H9 (cell line): ENCODE data around the gene SLC7A1. TPM values are rescaled to one million over a fixed set of nuclear protein-coding genes. Genes with fewer than 3 reads are reported as not detected.

Experiments
- DNase-seq: peaks from one replicate; pipeline ENCODE4 v3.0.0-alpha.2; 2017
- H2AFZ ChIP-seq: one replicate; pipeline ENCODE4 v1.6.1; 2013; ENCODE audit warnings: mild to moderate bottlenecking, low read length, control low read depth, moderate library complexity
- H2AK5ac ChIP-seq: 2 replicates; pipeline ENCODE4 v1.6.1; 2013; ENCODE audit warnings: low read length, control low read depth, mixed read lengths; ENCODE audit not compliant: insufficient read length
- H2BK120ac ChIP-seq: one replicate; pipeline ENCODE4 v1.6.1; 2013; ENCODE audit warnings: low read depth, mild to moderate bottlenecking, low read length, control low read depth, inconsistent platforms; ENCODE audit not compliant: poor library complexity, severe bottlenecking
- H2BK12ac ChIP-seq: 2 replicates; pipeline ENCODE4 v1.6.1; 2013; ENCODE audit warnings: low read length, control low read depth, mixed read lengths, low read depth; ENCODE audit not compliant: insufficient read length
- H2BK15ac ChIP-seq: 2 replicates; pipeline ENCODE4 v1.6.1; 2013; ENCODE audit warnings: low read depth, low read length, control low read depth
- H2BK20ac ChIP-seq: one replicate; pipeline ENCODE4 v1.6.1; 2013; ENCODE audit warnings: low read depth, mild to moderate bottlenecking, low read length, control low read depth, inconsistent platforms; ENCODE audit not compliant: poor library complexity, severe bottlenecking
- H2BK5ac ChIP-seq: 2 replicates; pipeline ENCODE4 v1.6.1; 2013; ENCODE audit warnings: low read length, control low read depth, mixed read lengths; ENCODE audit not compliant: insufficient read length
- H3K14ac ChIP-seq: 2 replicates; pipeline ENCODE4 v1.6.1; 2013; ENCODE audit warnings: low read length, control low read depth; ENCODE audit not compliant: insufficient read depth
- H3K18ac ChIP-seq: 2 replicates; pipeline ENCODE4 v1.6.1; 2013; ENCODE audit warnings: low read depth, mild to moderate bottlenecking, mixed read lengths, low read length, control low read depth; ENCODE audit not compliant: insufficient read length
- H3K23ac ChIP-seq: 2 replicates; pipeline ENCODE4 v1.6.1; 2013; ENCODE audit warnings: low read length, control low read depth, mixed read lengths, low read depth; ENCODE audit not compliant: insufficient read length
- H3K23me2 ChIP-seq: 2 replicates; pipeline ENCODE4 v1.6.1; 2013; ENCODE audit warnings: low read depth, mild to moderate bottlenecking, mixed read lengths, low read length, control low read depth; ENCODE audit not compliant: insufficient read length, poor library complexity, severe bottlenecking
- H3K27ac ChIP-seq: 2 replicates; pipeline ENCODE4 v1.5.1; 2013; ENCODE audit warnings: low read length, control low read depth, mixed read lengths, low read depth; ENCODE audit not compliant: insufficient read length
- H3K27me3 ChIP-seq: 2 replicates; pipeline ENCODE4 v1.6.1; 2013; ENCODE audit warnings: low read length, control low read depth, inconsistent platforms; ENCODE audit not compliant: insufficient read depth
- H3K4ac ChIP-seq: 2 replicates; pipeline ENCODE4 v1.6.1; 2013; ENCODE audit warnings: low read depth, mild to moderate bottlenecking, control low read depth, inconsistent platforms, low read length, moderate library complexity
- H3K4me1 ChIP-seq: 2 replicates; pipeline ENCODE4 v1.6.1; 2013; ENCODE audit warnings: low read length, control low read depth, inconsistent platforms; ENCODE audit not compliant: insufficient read depth
- H3K4me2 ChIP-seq: 2 replicates; pipeline ENCODE4 v1.6.1; 2013; ENCODE audit warnings: low read length, control low read depth, mixed read lengths; ENCODE audit not compliant: insufficient read length, insufficient read depth
- H3K56ac ChIP-seq: 2 replicates; pipeline ENCODE4 v1.6.1; 2013; ENCODE audit warnings: low read depth, mild to moderate bottlenecking, mixed read lengths, low read length, control low read depth; ENCODE audit not compliant: insufficient read length
- H3K79me1 ChIP-seq: 2 replicates; pipeline ENCODE4 v1.6.1; 2013; ENCODE audit warnings: low read depth, mild to moderate bottlenecking, moderate library complexity, low read length, control low read depth, inconsistent platforms; ENCODE audit not compliant: insufficient read depth, poor library complexity, severe bottlenecking
- H3K79me2 ChIP-seq: 2 replicates; pipeline ENCODE4 v1.6.1; 2013; ENCODE audit warnings: low read length, control low read depth, inconsistent platforms; ENCODE audit not compliant: insufficient read depth
- H3K9ac ChIP-seq: 2 replicates; pipeline ENCODE4 v1.6.1; 2013; ENCODE audit warnings: low read length, control low read depth, mixed read lengths; ENCODE audit not compliant: insufficient read length; ENCODE audit errors: extremely low read depth
- H3K9me3 ChIP-seq: one replicate; pipeline ENCODE4 v1.6.1; 2013; ENCODE audit warnings: low read depth, low read length, inconsistent platforms; ENCODE audit not compliant: control insufficient read depth
- H3T11ph ChIP-seq: one replicate; pipeline ENCODE4 v1.6.1; 2013; ENCODE audit warnings: mild to moderate bottlenecking, low read length, control low read depth, inconsistent platforms
- H4K20me1 ChIP-seq: one replicate; pipeline ENCODE4 v1.6.1; 2013; ENCODE audit not compliant: control insufficient read depth, insufficient read length, insufficient read depth
- H4K5ac ChIP-seq: 2 replicates; pipeline ENCODE4 v1.6.1; 2013; ENCODE audit warnings: low read depth, mild to moderate bottlenecking, mixed read lengths, low read length, control low read depth; ENCODE audit not compliant: insufficient read length
- H4K8ac ChIP-seq: replicated peaks from 2 replicates; pipeline ENCODE4 v1.6.1; 2013; ENCODE audit warnings: low read length, control low read depth, mixed read lengths, low read depth; ENCODE audit not compliant: insufficient read length
- H4K91ac ChIP-seq: 2 replicates; pipeline ENCODE4 v1.6.1; 2013; ENCODE audit warnings: low read depth, mild to moderate bottlenecking, moderate library complexity, mixed read lengths, low read length, control low read depth; ENCODE audit not compliant: insufficient read length
- H3K27ac Mint-ChIP-seq, 3 experiments: 2 replicates in 2 of 3; 3 replicates in 1 of 3; pipeline ENCODE4 v1.8.0; 2020 to 2021; ENCODE audit warnings: mixed read lengths in 3 of 3, mild to moderate bottlenecking in 1 of 3, moderate library complexity in 1 of 3
- H3K27me3 Mint-ChIP-seq: 2 replicates; pipeline ENCODE4 v1.8.0; 2021; ENCODE audit warnings: low read depth, mild to moderate bottlenecking, moderate library complexity, mixed read lengths
- H3K36me3 Mint-ChIP-seq, 3 experiments: 2 replicates in 2 of 3; 3 replicates in 1 of 3; pipeline ENCODE4 v1.8.0; 2020 to 2021; ENCODE audit warnings: low read depth in 3 of 3, mixed read lengths in 3 of 3; ENCODE audit not compliant: insufficient read depth in 1 of 3
- H3K4me1 Mint-ChIP-seq, 2 experiments: 2 replicates each; pipeline ENCODE4 v1.8.0; 2020; ENCODE audit warnings: mixed read lengths in 2 of 2
- H3K4me3 Mint-ChIP-seq, 2 experiments: 2 replicates in 1 of 2; 3 replicates in 1 of 2; pipeline ENCODE4 v1.8.0; 2020 to 2021; ENCODE audit warnings: mild to moderate bottlenecking in 2 of 2, mixed read lengths in 2 of 2, moderate library complexity in 1 of 2
- H3K9me3 Mint-ChIP-seq, 2 experiments: 2 replicates in 1 of 2; 3 replicates in 1 of 2; pipeline ENCODE4 v1.8.0; 2020; ENCODE audit warnings: mild to moderate bottlenecking in 2 of 2, mixed read lengths in 2 of 2, moderate library complexity in 1 of 2
- CTCF ChIP-seq: fragments of 200-600 bp; sonication (generic); conservative IDR thresholded peaks from 3 replicates; pipeline ENCODE4 v1.8.0; 2021; ENCODE audit warnings: antibody characterized with exemption, mild to moderate bottlenecking
- total RNA-seq: library from RNA; stranded (reverse); gene quantifications from 2 replicates; pipeline ENCODE4 v1.2.1, GENCODE V29; 2021

SLC7A1 gene
- total RNA-seq, 1 experiment from 2014 or later, result 109 TPM

- Histone ChIP-seq H3K4me2 (no peak overlapping the region), H3K14ac (no peak overlapping the region), H3K27me3 (no peaks in the 10 kb centered on the region), H2BK12ac (no peak overlapping the region), H4K91ac (no peak overlapping the region), H2BK20ac (no peak overlapping the region), H3K9ac (no peak overlapping the region), H3K56ac (no peak overlapping the region), H3K23ac (no peak overlapping the region), H3K9me3 (no peaks in the 10 kb centered on the region), H3K79me1 (peaks cover 13% of the 10 kb centered on the region), H2AFZ (no peak overlapping the region), H3K23me2 (no peaks in the 10 kb centered on the region), H4K20me1 (no peaks in the 10 kb centered on the region), H4K5ac (no peak overlapping the region), H3K4ac (no peak overlapping the region), H3K18ac (no peak overlapping the region), H3K27ac (no peak overlapping the region), H2BK120ac (no peak overlapping the region), H4K8ac (no peak overlapping the region), H2BK5ac (no peak overlapping the region), H3K4me1 (peaks cover 26% of the 10 kb centered on the region), H3K79me2 (peaks cover 77% of the 10 kb centered on the region; the same call in 1 of the 2 replicates), H3T11ph (no peak overlapping the region), H2BK15ac (no peak overlapping the region), H2AK5ac (no peak overlapping the region)
- Mint-ChIP-seq H3K36me3 (peaks cover 0 to 8% (median 0%) of the 10 kb centered on the region in 3 experiments; a peak in 3 of 7 replicates), H3K4me1 (peaks cover 72 to 77% of the 10 kb centered on the region in 2 experiments), H3K4me3 (no peak overlapping the region), H3K27ac (no peak overlapping the region), H3K27me3 (no peaks in the 10 kb centered on the region), H3K9me3 (no peaks in the 10 kb centered on the region; a peak in 1 of 5 replicates)
- no peak for DNase-seq
- no peak for TF ChIP-seq CTCF
These were observed 30.7 kb downstream of the SLC7A1 start for GRCh38 chr13:29564818-29565217.
